ENCODE data around the gene AGBL4.

GRCh38 chr1:48676822-48677221 lies 1346.9 kb downstream of the AGBL4 start:
- no peak for TF ChIP-seq RARB (CRISPR knock-in tag; IDR thresholded peaks at IDR 0.05)
- TF ChIP-seq ARNTL (CRISPR knock-in tag; IDR thresholded peaks at IDR 0.05; ENCODE audit: borderline replicate concordance, low read depth): no peak
- TF ChIP-seq TSHZ2 (CRISPR knock-in tag; IDR thresholded peaks at IDR 0.05): no peak
- no peak for TF ChIP-seq PATZ1 (CRISPR knock-in tag; IDR thresholded peaks at IDR 0.05; ENCODE audit: borderline replicate concordance)
- no peak for TF ChIP-seq CREB5 (CRISPR knock-in tag; IDR thresholded peaks at IDR 0.05; ENCODE audit: low read depth)
- TF ChIP-seq ZC3H10 (CRISPR knock-in tag; IDR thresholded peaks at IDR 0.05): no peak
